Activated CD8-positive, alpha-beta T cell treated with anti-CD3 and anti-CD28 coated beads for 36 hours (primary cell): ENCODE results near the gene PRODH2. TPM values are rescaled to one million over a fixed set of nuclear protein-coding genes. Genes with fewer than 3 reads are reported as not detected.

Source experiments
- ATAC-seq: fragments of 200-7000 bp; cut with Tn5 transposase; one replicate; pipeline ENCODE4 v1.10.0; 2021; ENCODE audit warnings: mild to moderate bottlenecking, moderate library complexity
- CTCF ChIA-PET: fragments of 350-600 bp; sonication (Branson Sonifier 250); formaldehyde crosslinking; loops from one replicate; lab custom pipeline; 2021; ENCODE audit warnings: antibody characterized with exemption; lab: Charles Lee
- POLR2A ChIA-PET: fragments of 350-600 bp; sonication (Branson Sonifier 250); formaldehyde crosslinking; loops from one replicate; lab custom pipeline; 2021; ENCODE audit warnings: antibody characterized with exemption; lab: Charles Lee
- DNase-seq: peaks from one replicate; pipeline ENCODE4 v3.0.0-alpha.2; 2020
- H3K27ac Mint-ChIP-seq: one replicate; pipeline ENCODE4 v1.8.0; 2021; ENCODE audit warnings: mild to moderate bottlenecking, mixed read lengths
- H3K27me3 Mint-ChIP-seq: one replicate; pipeline ENCODE4 v1.8.0; 2021; ENCODE audit warnings: mixed read lengths
- H3K36me3 Mint-ChIP-seq: one replicate; pipeline ENCODE4 v1.8.0; 2021; ENCODE audit warnings: low read depth, mixed read lengths
- H3K4me1 Mint-ChIP-seq: one replicate; pipeline ENCODE4 v1.8.0; 2021; ENCODE audit warnings: low read depth, mixed read lengths
- H3K4me3 Mint-ChIP-seq: one replicate; pipeline ENCODE4 v1.8.0; 2021; ENCODE audit warnings: mild to moderate bottlenecking, moderate library complexity, mixed read lengths
- H3K9me3 Mint-ChIP-seq: one replicate; pipeline ENCODE4 v1.8.0; 2021; ENCODE audit warnings: mixed read lengths
- intact Hi-C: fragments of 100-400 bp; cut with micrococcal nuclease; formaldehyde crosslinking; loops from one replicate; pipeline ENCODE4 v1.10.0; 2022
- total RNA-seq, 2 experiments: library from RNA; stranded (reverse); gene quantifications; one replicate each; pipeline ENCODE4 v1.2.3, GENCODE V29; 2021
- TF ChIP-seq, protein P1 (sequence below): fragments of 200-600 bp; IDR thresholded peaks from one replicate; pipeline ENCODE4 v1.8.0; 2022; ENCODE audit warnings: antibody characterized with exemption, mild to moderate bottlenecking

PRODH2 gene
- total RNA-seq, 2 experiments from 2014 or later, result not detected

DNA sequence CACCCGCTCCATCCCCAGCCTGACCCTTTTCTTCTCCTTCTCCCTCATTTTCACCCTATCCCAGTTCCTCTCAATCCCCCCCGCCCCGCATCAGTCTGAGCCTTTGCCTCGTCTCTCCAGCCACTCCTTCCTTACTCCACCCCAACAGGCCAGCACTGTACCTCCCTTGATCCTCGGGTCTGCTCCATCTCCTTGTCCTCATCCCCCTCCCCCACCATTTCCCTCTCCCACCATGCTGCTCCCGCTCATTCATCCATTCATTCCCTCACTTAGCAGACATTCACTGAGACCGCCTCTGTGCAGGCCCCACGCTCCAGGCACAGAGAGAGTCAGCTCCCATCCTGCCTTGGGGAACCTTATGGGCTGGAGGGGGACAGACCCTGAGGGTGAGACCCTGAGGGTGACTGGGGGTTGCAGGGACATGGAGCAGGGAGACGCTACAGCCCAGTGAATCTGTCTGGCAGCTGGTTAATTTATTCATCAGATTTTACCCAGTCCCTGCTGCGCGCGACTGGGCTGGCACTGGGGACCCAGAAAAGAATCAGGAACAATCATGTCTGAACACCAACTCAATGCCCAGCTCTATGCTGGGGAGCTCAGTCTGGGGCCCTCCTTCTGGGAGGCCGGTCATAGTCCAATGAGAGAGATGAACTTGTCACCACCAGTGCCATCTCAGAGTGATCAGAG is 36.4 kb downstream of the PRODH2 start:
- peak overlapping the region; percentile 72 for H3K4me3 Mint-ChIP-seq
- H3K27ac Mint-ChIP-seq, result peak overlapping the region; percentile 59
- peaks cover 10% of the 10 kb centered on the region for H3K4me1 Mint-ChIP-seq
- no peak for DNase-seq
- ChIA-PET POLR2A (interaction anchor here (0.9 to 1.3 kb wide), 5 partner anchors 13 to 94 kb away, joined by 3 to 4 read pairs (median 3); no protein-coding TSS in a partner anchor), CTCF (no interaction called here)
- no peaks in the 10 kb centered on the region for H3K27me3 Mint-ChIP-seq
- no peak for ATAC-seq
- H3K36me3 Mint-ChIP-seq, result no peaks in the 10 kb centered on the region
- intact Hi-C loops, result no loop called here
- no peaks in the 10 kb centered on the region for H3K9me3 Mint-ChIP-seq
- TF ChIP-seq, protein P1, sequence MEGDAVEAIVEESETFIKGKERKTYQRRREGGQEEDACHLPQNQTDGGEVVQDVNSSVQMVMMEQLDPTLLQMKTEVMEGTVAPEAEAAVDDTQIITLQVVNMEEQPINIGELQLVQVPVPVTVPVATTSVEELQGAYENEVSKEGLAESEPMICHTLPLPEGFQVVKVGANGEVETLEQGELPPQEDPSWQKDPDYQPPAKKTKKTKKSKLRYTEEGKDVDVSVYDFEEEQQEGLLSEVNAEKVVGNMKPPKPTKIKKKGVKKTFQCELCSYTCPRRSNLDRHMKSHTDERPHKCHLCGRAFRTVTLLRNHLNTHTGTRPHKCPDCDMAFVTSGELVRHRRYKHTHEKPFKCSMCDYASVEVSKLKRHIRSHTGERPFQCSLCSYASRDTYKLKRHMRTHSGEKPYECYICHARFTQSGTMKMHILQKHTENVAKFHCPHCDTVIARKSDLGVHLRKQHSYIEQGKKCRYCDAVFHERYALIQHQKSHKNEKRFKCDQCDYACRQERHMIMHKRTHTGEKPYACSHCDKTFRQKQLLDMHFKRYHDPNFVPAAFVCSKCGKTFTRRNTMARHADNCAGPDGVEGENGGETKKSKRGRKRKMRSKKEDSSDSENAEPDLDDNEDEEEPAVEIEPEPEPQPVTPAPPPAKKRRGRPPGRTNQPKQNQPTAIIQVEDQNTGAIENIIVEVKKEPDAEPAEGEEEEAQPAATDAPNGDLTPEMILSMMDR, result no peak

DNA sequence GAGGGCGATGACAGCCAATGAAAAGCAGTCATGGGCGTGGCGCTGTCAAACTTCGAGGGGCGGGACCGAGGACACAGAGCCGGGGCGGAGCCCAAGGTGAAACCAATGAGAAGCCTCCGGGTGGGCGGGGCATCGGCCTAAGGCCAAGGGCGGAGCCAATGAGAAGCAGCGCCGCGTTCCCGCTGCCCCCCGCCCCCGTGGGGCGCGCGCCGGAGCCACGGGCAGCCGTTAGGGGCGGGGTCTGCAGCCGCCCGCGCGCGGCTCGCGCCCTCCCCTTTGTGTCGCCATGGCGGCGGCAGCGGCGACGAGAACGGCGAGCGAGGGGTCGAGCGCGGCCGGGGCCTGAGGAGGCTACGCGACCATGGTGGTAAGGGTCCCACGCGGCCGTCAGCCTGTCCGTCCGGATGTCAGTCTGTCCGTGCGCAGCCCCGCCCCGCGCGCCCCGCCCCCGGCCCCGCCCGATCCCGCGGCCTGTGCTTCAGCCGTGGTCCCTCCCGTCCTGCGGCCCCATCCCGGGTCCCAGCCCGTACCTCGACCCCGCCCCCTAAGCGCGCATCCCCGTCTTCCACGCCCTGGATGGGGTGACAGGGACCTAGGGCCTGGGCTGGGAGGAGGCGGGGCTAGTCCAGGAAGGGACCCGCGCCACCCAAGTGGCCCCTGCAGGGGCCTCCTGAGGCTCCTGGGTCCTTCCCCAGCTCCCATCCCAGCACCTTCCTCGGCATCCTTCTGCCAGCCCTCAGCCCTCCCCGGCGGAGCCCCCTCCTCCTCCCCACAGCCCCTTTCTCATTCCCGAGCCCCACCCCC is 37.1 kb downstream of the PRODH2 start, which contains the start of gene ARHGAP33:
Gene ARHGAP33 (plus strand): TSS at position 267 of the 804 bp plus-strand sequence. CDS start 95 bp downstream, at position 362.
- H3K9me3 Mint-ChIP-seq, result no peaks in the 10 kb centered on the region
- H3K36me3 Mint-ChIP-seq, result peaks cover 1% of the 10 kb centered on the region
- peak within 1 kb of the TSS; percentile 59 for H3K27ac Mint-ChIP-seq
- ATAC-seq (peak; percentile 99), DNase-seq (peak; percentile 100)
- TF ChIP-seq, protein P1, result no peak
- ChIA-PET CTCF (no interaction called here), POLR2A (interaction anchor here (0.9 to 1.3 kb wide), 5 partner anchors 14 to 95 kb away, joined by 3 to 4 read pairs (median 3); no protein-coding TSS in a partner anchor)
- peaks cover 10% of the 10 kb centered on the region for H3K4me1 Mint-ChIP-seq
- H3K4me3 Mint-ChIP-seq, result peak within 1 kb of the TSS; percentile 72
- intact Hi-C loops, result no loop called here
- no peaks in the 10 kb centered on the region for H3K27me3 Mint-ChIP-seq

DNA sequence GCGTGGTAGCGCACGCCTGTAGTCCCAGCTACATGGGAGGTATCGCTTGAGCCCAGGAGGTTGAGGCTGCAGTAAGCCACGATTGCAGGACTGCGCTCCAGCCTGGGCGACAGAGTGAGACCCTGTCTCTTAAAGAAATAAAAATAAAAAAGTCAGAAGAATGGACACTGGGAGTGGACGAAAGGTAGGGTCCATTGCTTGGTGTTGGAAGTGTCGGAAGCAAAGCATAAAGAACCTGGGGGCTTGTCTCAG is 37.7 kb downstream of the PRODH2 start:
- no peaks in the 10 kb centered on the region for H3K27me3 Mint-ChIP-seq
- DNase-seq, result no peak
- ATAC-seq, result no peak
- H3K4me3 Mint-ChIP-seq, result peak overlapping the region; percentile 72
- no peaks in the 10 kb centered on the region for H3K9me3 Mint-ChIP-seq
- CTCF ChIA-PET, result no interaction called here
- H3K27ac Mint-ChIP-seq, result no peak overlapping the region
- H3K4me1 Mint-ChIP-seq, result peaks cover 10% of the 10 kb centered on the region
- POLR2A ChIA-PET, result no interaction called here
- intact Hi-C loops, result no loop called here
- peaks cover 1% of the 10 kb centered on the region for H3K36me3 Mint-ChIP-seq
- TF ChIP-seq, protein P1, result no peak

DNA sequence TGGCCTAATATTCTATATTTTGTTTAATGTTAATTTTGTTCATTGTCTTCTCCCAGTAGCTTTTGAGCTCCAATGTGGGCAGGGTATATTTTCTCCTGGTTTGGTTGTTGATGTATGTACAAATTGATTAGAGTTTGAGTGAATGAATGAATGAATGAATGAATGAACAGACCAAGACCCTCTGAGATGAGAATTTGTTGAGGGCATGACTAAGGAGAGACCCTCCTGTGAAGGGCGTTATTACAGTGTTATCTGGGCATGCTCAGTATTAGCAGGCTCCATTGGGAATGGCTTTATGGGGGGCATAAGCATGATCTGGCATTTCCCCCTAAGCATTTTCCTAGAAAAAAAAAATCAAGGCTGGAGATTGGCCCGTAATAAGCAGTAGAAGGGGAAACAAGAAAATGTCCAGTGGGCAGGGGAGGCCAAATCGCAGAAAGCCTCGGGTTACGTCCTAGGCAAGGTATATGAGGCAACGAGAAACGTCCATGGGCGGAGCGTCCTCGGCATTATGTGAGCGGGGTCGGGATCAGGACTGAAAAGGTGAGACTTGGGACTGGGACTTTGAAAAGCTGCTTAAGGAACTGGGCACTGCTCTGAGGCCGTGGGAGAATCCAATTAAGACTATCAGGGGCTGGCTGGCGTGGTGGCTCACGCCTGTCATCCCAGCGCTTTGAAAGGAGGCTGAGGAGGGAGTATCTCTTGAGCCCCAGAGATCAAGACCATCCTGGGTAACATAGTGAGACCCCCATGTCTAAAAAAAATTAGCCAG is 38.2 kb downstream of the PRODH2 start:
- ATAC-seq (no peak), DNase-seq (no peak)
- peaks cover 10% of the 10 kb centered on the region for H3K4me1 Mint-ChIP-seq
- intact Hi-C loops, result no loop called here
- CTCF ChIA-PET, result no interaction called here
- H3K36me3 Mint-ChIP-seq, result peaks cover 1% of the 10 kb centered on the region
- POLR2A ChIA-PET, result interaction anchor here (1.2 kb wide), 1 partner anchor 15 kb away, joined by 5 read pairs; no protein-coding TSS in a partner anchor
- no peaks in the 10 kb centered on the region for H3K9me3 Mint-ChIP-seq
- H3K27ac Mint-ChIP-seq, result no peak overlapping the region
- TF ChIP-seq, protein P1, result no peak
- H3K4me3 Mint-ChIP-seq, result peak overlapping the region; percentile 72
- H3K27me3 Mint-ChIP-seq, result no peaks in the 10 kb centered on the region
